GM20000 (cell line): ENCODE measurements around the gene EXT2.

Source experiments
- DNase-seq: peaks from one replicate; pipeline ENCODE4 v3.0.0; 2012; ENCODE audit warnings: low spot score
- TF ChIP-seq, protein P1 (sequence below): IDR thresholded peaks from 2 replicates; pipeline ENCODE4 v1.5.1; 2012; ENCODE audit warnings: mild to moderate bottlenecking, control low read depth; ENCODE audit errors: extremely low read depth, missing control alignments

EXT2 gene

DNA sequence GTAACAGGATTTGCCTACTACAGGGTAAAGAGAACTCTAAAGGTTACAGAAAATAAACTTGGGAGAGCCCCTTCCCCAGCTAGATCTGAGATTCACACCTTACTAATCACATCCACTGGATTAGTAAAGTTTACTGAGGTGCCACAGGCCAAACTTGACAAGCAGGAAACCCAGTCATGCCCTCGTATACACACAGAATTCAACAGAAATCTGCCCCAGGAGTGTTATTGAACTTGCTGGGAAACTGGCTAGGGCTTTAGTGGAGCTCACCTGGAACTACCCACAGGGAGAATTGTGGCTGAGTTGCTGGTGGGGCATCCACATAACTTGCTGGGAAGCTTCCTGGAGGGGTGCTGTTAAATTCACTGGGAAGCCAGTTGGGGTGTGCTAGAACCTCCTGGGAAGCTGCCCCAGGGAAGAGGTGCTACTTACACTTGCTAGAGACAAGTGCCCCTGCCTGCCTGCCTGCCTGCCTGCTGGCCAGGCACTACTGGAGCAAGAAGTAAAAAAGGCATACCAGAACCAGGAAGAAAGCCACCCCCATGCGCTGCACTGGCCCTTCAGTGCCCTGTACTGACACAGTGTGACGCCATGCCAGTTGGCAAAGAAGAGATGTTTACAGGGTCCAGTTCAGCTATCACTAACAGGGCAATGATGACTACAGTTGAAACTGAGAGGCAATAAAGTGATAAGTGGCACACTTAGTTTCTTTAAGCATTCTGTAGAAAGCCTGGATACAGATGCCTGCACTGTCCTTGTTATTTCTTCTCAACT, 108.0 kb downstream of the EXT2 start:
- TF ChIP-seq, protein P1, sequence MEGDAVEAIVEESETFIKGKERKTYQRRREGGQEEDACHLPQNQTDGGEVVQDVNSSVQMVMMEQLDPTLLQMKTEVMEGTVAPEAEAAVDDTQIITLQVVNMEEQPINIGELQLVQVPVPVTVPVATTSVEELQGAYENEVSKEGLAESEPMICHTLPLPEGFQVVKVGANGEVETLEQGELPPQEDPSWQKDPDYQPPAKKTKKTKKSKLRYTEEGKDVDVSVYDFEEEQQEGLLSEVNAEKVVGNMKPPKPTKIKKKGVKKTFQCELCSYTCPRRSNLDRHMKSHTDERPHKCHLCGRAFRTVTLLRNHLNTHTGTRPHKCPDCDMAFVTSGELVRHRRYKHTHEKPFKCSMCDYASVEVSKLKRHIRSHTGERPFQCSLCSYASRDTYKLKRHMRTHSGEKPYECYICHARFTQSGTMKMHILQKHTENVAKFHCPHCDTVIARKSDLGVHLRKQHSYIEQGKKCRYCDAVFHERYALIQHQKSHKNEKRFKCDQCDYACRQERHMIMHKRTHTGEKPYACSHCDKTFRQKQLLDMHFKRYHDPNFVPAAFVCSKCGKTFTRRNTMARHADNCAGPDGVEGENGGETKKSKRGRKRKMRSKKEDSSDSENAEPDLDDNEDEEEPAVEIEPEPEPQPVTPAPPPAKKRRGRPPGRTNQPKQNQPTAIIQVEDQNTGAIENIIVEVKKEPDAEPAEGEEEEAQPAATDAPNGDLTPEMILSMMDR = no peak
- no peak for DNase-seq

DNA sequence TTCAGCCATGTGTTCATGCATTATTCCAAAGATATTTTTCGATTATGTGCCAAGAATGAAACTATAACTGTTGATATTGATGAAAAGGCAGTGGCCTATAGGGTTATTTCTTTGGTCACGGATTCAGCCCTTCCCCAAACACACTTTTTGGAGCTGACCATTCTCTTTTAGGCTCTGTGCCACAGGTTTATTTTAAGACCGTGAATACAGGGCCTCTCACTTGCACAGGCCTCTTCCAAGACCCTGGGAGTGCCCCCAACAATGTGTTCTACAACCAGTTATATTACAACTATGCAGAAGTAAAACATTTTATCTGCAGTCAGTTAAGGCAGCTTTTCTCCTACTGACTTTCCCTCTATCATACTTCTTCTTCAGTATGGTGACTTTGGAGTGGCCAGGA, 109.9 kb downstream of the EXT2 start:
- TF ChIP-seq, protein P1 = no peak

DNA sequence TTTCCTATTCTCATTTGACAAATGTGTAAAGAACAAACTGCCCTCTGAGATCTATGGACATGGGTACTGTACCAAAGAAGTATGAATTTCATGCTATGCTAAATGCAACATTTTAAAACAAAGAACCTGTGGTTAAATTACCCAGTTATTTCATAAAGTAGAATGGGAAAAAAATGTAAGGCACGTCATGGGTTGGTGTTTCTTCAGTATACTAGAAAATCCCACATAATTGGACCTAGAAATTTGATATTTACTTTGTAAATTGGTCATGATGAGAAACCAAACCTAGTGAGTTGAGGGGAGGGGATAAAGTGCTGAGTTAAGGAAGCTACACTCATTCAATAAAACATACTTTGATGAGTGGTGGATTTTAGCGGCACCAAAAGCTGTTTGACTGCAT, 110.4 kb downstream of the EXT2 start:
- no peak for DNase-seq
- TF ChIP-seq, protein P1 = no peak

More for the DNA sequence above, 109.9 kb downstream of the EXT2 start:
- DNase-seq = no peak

DNA sequence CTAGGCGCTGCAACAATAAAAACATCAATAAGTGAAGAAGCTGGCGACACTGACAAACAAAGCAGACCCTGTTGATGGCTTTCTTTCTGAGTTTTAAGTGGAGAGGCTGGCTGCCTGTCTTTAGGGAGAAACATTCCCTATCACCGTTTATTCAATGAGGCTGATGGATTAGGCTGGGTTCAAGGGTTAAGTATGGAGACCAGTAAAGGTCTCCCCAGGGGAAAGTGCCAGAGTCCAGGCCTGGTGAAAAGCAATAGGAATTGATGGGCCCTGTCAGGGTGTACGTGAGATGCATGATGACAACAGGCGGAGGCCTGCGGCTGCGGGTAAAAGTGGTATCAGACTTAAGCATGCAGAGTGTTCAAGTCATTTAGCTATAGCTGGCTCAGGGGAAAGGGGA, 111.8 kb downstream of the EXT2 start:
- TF ChIP-seq, protein P1 = no peak

DNA sequence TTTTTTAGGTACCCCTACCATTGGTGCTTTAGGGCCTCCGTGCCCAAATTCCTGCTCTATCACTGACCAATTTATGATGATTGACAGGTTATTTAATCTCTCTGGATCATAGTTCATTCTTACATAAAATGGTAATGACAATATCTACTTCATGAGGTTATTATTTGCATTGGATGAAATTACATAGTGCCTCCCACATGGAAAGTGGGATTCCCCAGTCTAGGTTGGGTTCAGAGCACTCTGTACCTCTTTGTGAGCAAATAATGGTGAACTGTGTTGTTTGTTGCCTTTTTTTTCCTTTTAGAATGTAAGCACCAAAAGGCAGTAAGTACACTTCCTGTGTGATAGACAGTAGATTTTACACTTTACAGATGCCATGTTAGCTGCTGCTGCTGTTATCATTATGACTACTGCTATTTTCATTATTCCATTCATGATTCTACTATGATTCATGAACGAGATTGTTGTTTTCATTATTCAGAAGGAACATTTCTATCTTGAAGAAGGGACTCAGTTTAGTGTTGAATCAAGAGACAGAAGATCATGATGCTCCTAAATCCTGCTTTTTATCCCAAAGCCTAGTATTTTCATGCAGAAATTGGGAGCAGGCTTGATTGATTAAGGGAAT, 113.6 kb downstream of the EXT2 start:
- TF ChIP-seq, protein P1 = no peak
- DNase-seq = no peak

More for the DNA sequence above, 111.8 kb downstream of the EXT2 start:
- no peak for DNase-seq

DNA sequence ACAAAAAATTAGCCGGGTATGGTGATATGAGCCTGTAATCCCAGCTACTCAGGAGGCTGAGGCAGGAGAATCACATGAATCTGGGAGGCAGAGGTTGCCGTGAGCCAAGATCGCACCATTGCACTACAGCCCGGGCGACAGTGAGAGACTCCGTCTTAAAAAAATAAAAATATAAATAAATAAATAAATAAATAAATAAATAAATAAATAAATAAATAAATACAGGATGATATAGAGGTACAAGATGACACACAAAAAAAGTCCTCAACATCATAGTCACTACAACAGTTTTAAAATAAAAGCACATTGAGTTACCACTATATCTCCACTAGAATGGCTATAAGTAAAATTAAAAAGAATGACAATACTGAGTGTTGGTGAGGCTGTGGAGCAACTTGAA, 116.7 kb downstream of the EXT2 start:
- TF ChIP-seq, protein P1 = no peak

DNA sequence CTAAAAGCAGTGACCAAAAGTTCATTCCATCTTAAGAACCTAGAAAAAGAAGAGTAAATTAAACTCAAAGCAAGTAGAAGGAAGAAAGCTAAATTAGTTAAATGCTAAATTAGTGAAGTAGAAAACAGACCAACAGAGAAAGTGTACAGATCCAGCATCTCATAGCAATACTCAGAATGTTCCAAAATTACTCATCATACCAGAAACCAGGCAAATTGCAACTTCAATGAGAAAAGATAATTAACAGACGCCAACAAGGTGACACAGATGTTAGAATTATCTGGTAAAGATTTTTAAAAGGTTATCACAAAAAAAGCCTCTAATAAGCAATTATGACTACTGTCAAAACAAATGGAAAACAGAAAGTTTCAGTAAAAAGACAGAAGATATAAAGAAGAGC, 117.7 kb downstream of the EXT2 start:
- TF ChIP-seq, protein P1 = no peak

More for the DNA sequence above, 116.7 kb downstream of the EXT2 start:
- DNase-seq = no peak

More for the DNA sequence above, 117.7 kb downstream of the EXT2 start:
- no peak for DNase-seq
